Smooth muscle cell (in vitro differentiated cells): Measurements from ENCODE around the gene GATAD1. TPM values are rescaled to one million over a fixed set of nuclear protein-coding genes. Genes with fewer than 3 reads are reported as not detected.

Experiments
- DNase-seq: peaks from one replicate; lab custom pipeline; 2025; ENCODE audit not compliant: unreplicated experiment; lab: John Stamatoyannopoulos, UW
- H2AFZ ChIP-seq: fragments of 200-600 bp; sonication (generic); 2 replicates; pipeline ENCODE4 v1.6.0; 2016; ENCODE audit warnings: antibody characterized with exemption, low read depth, mild to moderate bottlenecking
- H3F3A ChIP-seq: fragments of 200-600 bp; sonication (generic); 2 replicates; pipeline ENCODE4 v1.6.0; 2017; ENCODE audit warnings: antibody characterized with exemption, low read depth
- H3K27ac ChIP-seq: fragments of 200-600 bp; sonication (generic); 2 replicates; pipeline ENCODE4 v1.5.1; 2016; ENCODE audit warnings: low read depth, mild to moderate bottlenecking
- H3K27me3 ChIP-seq: fragments of 200-600 bp; sonication (generic); 2 replicates; pipeline ENCODE4 v1.6.1; 2016; ENCODE audit warnings: low read depth, mild to moderate bottlenecking
- H3K36me3 ChIP-seq: fragments of 200-600 bp; sonication (generic); 2 replicates; pipeline ENCODE4 v1.5.1; 2016; ENCODE audit warnings: low read depth
- H3K4me1 ChIP-seq: fragments of 200-600 bp; sonication (generic); 2 replicates; pipeline ENCODE4 v1.5.1; 2016; ENCODE audit warnings: low read depth
- H3K4me2 ChIP-seq: fragments of 200-600 bp; sonication (generic); 2 replicates; pipeline ENCODE4 v1.6.0; 2016; ENCODE audit warnings: mild to moderate bottlenecking
- H3K4me3 ChIP-seq: fragments of 200-600 bp; sonication (generic); 2 replicates; pipeline ENCODE4 v1.5.1; 2016; ENCODE audit warnings: mild to moderate bottlenecking
- H3K79me2 ChIP-seq: fragments of 200-600 bp; sonication (generic); 2 replicates; pipeline ENCODE4 v1.6.0; 2016; ENCODE audit warnings: low read depth, mild to moderate bottlenecking
- H3K9ac ChIP-seq: fragments of 200-600 bp; sonication (generic); 2 replicates; pipeline ENCODE4 v1.6.0; 2016; ENCODE audit warnings: low read depth
- H3K9me3 ChIP-seq: fragments of 200-600 bp; sonication (generic); replicated peaks from 2 replicates; pipeline ENCODE4 v1.5.1; 2016; ENCODE audit warnings: low read depth
- H4K20me1 ChIP-seq: fragments of 200-600 bp; sonication (generic); 2 replicates; pipeline ENCODE4 v1.6.0; 2016; ENCODE audit warnings: low read depth
- CTCF ChIP-seq: fragments of 200-600 bp; sonication (generic); IDR thresholded peaks from 2 replicates; pipeline ENCODE4 v1.5.1; 2017; ENCODE audit warnings: borderline replicate concordance, mild to moderate bottlenecking, antibody characterized with exemption; ENCODE audit not compliant: insufficient read depth, poor library complexity, severe bottlenecking
- WGBS: methylation state at CpG from one replicate; pipeline ENCODE4 v1.1.7; 2016; ENCODE audit warnings: low lambda C conversion rate; 5-methylcytosine and 5-hydroxymethylcytosine counted together
- polyA plus RNA-seq: library from polyadenylated mRNA; unstranded; fragments of >200 nt; fragmentation: Nextera tagmentation; extraction: Ambion mirVana; gene quantifications from 2 replicates; pipeline ENCODE4 v1.2.1, GENCODE V29; 2016
- total RNA-seq: library from RNA; depleted of rRNA; stranded (reverse); fragments of >200 nt; gene quantifications from 2 replicates; pipeline ENCODE4 v1.2.3, GENCODE V29; 2014

The GATAD1 gene
- total and polyA plus RNA-seq, 2 experiments from 2014 or later, result 20.7 to 21.8 TPM

- no peak overlapping the region for H2AFZ ChIP-seq
- no peak overlapping the region for H3K4me2 ChIP-seq
- peaks cover 6% of the 10 kb centered on the region for H3K36me3 ChIP-seq
- no peak for DNase-seq
- no peaks in the 10 kb centered on the region for H3K27me3 ChIP-seq
- no peaks in the 10 kb centered on the region for H3K79me2 ChIP-seq
- no peak overlapping the region for H3K9ac ChIP-seq
- no peaks in the 10 kb centered on the region for H4K20me1 ChIP-seq
- TF ChIP-seq CTCF, result no peak
- H3K4me1 ChIP-seq, result no peaks in the 10 kb centered on the region
- WGBS, result 91% methylated on average over 2 of the region's 2 CpGs
- peaks cover 5% of the 10 kb centered on the region for H3F3A ChIP-seq
- no peak overlapping the region for H3K4me3 ChIP-seq
- peak overlapping the region; percentile 3 for H3K27ac ChIP-seq
- H3K9me3 ChIP-seq, result no peaks in the 10 kb centered on the region
Observed at GRCh38 chr7:92460109-92460508, 12.8 kb downstream of the GATAD1 start.

- Histone ChIP-seq H4K20me1 (no peaks in the 10 kb centered on the region), H3K79me2 (no peaks in the 10 kb centered on the region), H3K27me3 (no peaks in the 10 kb centered on the region), H3K9me3 (no peaks in the 10 kb centered on the region), H3K9ac (no peak overlapping the region), H3K4me1 (no peaks in the 10 kb centered on the region), H3K36me3 (peaks cover 6% of the 10 kb centered on the region), H3K27ac (no peak overlapping the region), H3K4me3 (no peak overlapping the region), H3F3A (peaks cover 5% of the 10 kb centered on the region), H3K4me2 (no peak overlapping the region), H2AFZ (no peak overlapping the region)
- DNase-seq, result no peak
- TF ChIP-seq CTCF, result no peak
- 85% methylated on average over 4 of the region's 4 CpGs for WGBS
Observed at GRCh38 chr7:92460510-92460909, 13.2 kb downstream of the GATAD1 start.

- no peak overlapping the region for H2AFZ ChIP-seq
- no peaks in the 10 kb centered on the region for H4K20me1 ChIP-seq
- 68% methylated on average over 8 of the region's 8 CpGs for WGBS
- no peak overlapping the region for H3K4me3 ChIP-seq
- H3F3A ChIP-seq, result peaks cover 5% of the 10 kb centered on the region
- H3K4me1 ChIP-seq, result no peaks in the 10 kb centered on the region
- H3K9me3 ChIP-seq, result no peaks in the 10 kb centered on the region
- no peak overlapping the region for H3K27ac ChIP-seq
- TF ChIP-seq CTCF, result peak; percentile 66
- no peak overlapping the region for H3K9ac ChIP-seq
- H3K4me2 ChIP-seq, result no peak overlapping the region
- H3K27me3 ChIP-seq, result no peaks in the 10 kb centered on the region
- peaks cover 5% of the 10 kb centered on the region for H3K36me3 ChIP-seq
- H3K79me2 ChIP-seq, result no peaks in the 10 kb centered on the region
- DNase-seq, result no peak
Observed at GRCh38 chr7:92461027-92462003, 14.0 kb downstream of the GATAD1 start.
